GM19468 (cell line): ENCODE measurements around the gene MAP3K21.

ENCODE experiments used
- ATAC-seq: cut with Tn5 transposase; IDR thresholded peaks from one replicate; pipeline ENCODE4 v1.9.1; 2021; ENCODE audit warnings: mild to moderate bottlenecking, moderate library complexity, moderate number of reproducible peaks; ENCODE audit not compliant: unreplicated experiment; ENCODE audit errors: extremely low read depth

The MAP3K21 gene

GRCh38 chr1:233356705-233356987 lies 29.1 kb downstream of the MAP3K21 start:
- ATAC-seq: no peak

GRCh38 chr1:233357595-233358397 lies 30.3 kb downstream of the MAP3K21 start:
- ATAC-seq: no peak

DNA sequence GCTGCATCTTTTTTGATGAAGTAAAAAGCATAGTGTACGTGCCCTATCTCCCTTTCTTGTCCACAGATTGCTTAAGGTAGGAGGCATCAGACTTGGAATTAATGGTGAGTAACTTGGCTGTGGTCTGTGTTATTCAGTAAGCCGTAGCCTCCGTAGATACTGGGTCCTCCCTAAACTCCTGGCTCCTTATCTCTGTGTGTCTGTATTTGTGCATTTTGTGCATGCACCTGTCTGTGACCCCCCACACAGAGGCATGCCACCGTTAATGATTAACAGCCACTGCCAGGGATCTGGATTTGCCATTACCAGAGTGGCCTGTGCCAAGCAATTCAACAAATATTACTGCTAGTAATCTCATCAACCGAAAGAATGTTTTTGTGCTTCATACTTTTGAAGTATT lies 31.9 kb downstream of the MAP3K21 start:
- ATAC-seq: no peak

- ATAC-seq: no peak
Measured at GRCh38 chr1:233359905-233360304, 32.4 kb downstream of the MAP3K21 start.

- ATAC-seq: no peak
Measured at GRCh38 chr1:233360525-233361102, 33.1 kb downstream of the MAP3K21 start.

- ATAC-seq: no peak
Measured at GRCh38 chr1:233361876-233362275, 34.4 kb downstream of the MAP3K21 start.

DNA sequence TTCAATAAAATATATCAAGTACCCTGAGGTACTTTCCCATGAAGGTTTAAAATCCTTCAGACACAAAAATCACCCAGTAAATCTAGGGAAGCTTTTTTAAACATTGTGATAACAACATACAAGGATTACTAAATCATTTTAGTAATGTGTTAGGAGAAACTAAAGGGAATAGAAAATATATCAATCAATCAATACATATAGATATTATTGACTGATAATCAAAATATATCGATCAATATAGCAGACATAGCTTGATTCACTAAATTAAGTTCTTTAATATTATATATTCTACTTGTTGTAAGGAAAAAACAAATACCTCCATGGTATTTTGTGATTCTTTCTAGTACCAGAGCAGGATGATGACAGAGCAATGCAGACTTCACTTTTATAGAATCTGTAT lies 35.2 kb downstream of the MAP3K21 start:
- no peak for ATAC-seq

GRCh38 chr1:233364026-233364425 lies 36.5 kb downstream of the MAP3K21 start:
- no peak for ATAC-seq

DNA sequence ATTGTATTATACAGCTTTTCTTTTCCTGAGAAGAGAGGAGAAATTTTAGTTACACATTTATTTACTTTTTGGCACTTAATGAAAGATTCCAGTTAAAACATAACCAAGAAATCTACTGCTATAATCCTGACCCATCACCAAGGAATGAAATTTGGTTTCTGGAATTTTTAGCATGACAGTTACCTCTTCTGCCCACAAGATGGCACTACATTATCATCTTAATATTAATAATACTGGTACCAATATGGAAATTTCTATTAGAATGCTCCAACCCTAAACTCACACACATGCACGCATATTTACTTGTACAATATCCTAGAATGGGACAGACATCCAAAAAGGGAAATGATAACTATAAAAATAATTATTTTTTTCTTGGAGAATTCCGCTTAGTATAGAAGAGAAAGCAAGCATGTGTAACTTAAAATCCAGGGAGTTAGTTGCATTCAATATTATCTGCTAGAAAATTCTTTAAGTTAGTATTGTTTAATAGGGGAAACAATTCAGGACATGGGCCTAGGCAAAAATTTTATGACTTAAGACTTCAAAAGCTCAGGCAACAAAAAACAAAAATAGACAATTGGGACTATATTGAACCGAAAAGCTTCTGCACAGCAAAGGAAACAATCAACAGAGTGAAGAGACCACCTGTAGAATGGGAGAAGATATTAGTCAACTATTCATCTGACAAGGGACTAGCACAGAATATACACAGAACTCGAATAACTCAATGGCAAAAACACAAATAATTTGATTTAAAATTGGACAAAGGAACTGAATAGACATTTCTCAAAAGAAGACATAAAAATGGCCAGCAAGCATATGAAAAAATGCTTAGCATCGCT lies 37.4 kb downstream of the MAP3K21 start:
- no peak for ATAC-seq

DNA sequence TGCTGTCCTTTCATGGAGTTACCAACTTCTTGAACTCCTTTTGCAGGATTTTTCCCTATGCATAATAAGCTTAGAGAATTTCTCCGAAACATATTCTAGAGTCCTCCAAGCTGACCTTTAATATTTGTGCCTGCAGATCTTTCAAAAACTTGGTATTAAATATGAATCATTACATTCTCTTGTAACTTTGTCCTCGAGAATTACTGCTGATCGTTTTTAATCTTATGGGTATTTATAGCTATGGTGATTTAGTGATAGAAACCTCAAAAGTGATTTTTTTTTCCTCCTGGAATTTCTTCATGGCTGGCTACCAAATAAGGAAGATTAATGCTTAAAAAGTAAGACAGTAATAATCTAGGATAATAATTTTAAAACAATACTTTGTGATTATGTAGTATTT lies 39.1 kb downstream of the MAP3K21 start:
- no peak for ATAC-seq

DNA sequence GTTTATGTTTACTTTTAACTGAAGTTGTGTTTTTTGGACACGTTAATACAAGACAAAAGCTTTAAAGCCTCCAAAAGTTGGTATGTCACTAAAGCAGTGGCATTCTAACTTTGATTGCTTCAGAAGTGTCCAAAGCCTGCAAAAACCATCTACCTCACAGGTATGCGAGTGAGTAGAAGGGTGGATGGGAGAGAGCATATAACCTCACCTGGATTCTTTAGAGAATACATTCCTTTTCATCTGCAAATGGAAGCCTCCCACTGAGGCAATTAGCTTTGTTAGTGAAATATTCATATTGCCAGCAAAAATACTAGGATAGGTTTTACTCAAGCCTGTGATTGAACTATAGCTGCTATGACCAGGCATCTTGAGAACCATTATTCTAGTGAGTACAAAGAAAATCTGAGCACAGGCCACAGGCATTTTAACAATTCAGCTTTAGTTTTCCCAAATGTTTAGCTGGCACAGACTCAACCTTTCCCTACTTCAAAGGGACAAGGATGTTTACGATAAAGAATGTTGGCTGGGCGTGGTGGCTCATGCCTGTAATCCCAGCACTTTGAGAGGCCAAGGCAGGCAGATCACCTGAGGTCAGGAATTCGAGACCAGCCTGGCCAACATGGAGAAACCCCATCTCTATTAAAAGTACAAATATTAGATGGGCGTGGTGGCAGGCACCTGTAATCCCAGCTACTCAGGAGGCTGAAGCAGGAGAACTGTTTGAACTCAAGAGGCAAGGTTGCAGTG lies 39.7 kb downstream of the MAP3K21 start:
- ATAC-seq: no peak

GRCh38 chr1:233368106-233368788 lies 40.7 kb downstream of the MAP3K21 start:
- no peak for ATAC-seq

DNA sequence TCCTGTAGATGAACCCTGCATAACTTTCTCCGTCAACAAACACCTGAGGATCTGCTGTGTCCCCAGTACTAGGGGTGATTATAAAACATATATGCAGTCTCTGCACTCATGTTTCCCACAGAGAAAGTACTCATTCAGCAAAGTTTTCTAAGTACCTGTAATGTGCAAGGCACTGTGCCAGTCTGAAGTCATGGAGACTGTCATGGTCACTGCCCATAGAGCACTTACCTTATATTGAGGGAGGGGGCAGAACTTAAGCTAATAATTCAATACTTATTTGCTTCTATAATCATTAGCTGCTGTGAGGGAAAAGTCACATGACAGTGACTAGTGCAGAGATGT lies 41.2 kb downstream of the MAP3K21 start:
- ATAC-seq: no peak

DNA sequence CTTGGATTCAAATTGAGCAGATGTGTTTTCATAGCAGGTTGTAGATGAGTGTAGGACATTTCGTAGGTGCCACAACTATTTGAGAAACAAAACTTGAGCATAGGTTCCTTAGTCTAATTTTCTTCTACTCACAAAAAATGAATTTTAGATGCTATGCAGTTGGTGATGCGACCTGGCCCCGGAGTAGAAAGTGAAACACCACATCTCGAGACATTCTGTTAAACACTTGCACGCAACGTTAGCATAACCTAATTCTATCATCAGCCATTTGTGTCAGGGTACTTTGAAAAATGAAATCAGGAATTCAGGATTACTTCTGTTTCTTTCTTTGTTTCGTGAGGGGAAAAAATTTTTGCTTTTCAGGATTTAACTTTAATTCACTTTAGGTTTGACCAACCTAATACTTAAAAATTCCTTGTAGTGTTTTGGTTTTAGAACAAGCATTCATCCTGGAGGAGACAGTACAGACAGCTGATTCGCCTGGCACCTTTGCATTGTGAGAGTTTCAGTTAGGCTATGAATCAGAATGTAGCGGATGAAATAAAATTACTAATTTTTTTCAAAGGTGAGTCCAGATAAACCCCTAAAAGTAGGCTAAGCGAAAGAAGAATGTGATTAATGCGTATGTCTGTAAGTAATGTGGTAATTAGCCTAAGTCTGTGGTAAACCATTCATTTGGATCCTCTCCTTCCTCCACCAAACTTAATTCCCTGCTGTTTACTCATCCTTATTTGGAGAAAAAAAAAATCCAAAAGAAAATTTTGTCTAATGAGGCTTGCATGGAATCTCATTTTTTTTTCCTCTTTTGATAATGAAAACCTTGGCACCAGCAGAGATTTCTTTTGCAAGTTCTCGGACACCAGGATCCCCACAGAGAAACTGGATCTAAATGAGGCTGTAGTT lies 44.9 kb downstream of the MAP3K21 start:
- no peak for ATAC-seq

DNA sequence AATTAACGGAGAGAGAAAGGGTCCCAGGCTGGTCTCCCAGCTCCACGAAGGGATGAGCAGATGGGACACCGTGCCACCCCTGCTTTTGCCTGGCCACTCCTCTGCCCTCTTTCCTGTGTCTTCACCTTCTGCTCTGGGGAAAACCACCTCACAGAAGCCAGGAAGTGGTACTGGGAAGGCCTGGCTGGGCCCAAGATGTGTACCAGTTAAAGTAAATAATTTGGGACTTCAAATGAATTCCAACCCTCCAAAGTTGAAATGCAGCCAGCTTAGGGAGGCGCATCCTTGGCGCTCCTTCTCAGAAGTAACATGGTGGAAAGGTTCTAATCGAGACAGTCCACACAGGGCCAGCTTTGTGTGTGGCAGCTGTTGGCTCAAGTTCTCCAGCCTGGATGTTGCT lies 45.7 kb downstream of the MAP3K21 start:
- no peak for ATAC-seq

DNA sequence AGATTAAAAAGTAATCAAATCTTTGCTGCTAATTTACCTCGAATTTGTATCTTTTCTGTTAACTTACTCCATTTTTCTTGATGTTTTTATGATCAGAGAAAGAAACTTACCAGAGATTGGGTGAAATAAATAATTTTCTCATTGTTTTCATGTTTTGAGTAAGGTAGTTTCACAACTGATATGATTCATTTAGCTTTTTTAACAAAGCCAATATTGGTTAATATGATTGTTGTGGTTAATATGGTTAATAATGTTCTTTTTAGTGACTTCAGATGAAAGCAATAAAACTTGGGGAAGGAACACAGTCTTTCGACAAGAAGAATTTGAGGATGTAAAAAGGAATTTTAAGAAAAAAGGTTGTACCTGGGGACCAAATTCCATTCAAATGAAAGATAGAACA lies 48.1 kb downstream of the MAP3K21 start:
- ATAC-seq: no peak

DNA sequence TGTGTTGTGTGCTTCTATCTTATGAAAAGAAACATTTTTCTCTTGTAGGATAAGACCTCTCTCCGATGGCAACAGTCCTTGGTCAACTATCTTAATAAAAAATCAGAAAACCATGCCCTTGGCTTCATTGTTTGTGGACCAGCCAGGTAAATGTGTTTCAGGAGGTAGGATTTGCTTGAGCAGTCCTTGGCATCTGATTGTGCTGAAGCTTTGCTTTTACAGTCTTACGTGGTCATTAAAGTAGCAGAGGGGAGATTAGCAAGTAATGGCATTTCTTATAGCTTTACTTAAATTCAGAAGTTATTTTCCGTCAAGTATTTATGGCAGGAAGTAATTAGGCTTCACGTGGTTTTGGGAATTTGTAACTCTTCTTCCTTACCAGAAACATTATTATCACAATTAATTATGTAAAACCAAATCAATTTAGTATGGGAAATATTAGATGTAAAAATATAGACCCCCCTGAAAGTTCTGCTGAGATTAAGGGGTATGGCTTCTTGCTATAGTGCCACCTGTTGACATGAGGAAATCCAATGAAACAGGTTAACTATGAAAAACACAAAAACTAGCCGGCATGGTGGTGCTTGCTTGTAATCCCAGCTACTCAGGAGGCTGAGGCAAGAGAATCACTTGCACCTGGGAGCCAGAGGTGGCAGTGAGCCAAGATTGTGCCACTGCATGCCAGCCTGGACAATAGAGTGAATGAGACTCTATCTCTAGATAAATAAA lies 49.0 kb downstream of the MAP3K21 start:
- no peak for ATAC-seq

DNA sequence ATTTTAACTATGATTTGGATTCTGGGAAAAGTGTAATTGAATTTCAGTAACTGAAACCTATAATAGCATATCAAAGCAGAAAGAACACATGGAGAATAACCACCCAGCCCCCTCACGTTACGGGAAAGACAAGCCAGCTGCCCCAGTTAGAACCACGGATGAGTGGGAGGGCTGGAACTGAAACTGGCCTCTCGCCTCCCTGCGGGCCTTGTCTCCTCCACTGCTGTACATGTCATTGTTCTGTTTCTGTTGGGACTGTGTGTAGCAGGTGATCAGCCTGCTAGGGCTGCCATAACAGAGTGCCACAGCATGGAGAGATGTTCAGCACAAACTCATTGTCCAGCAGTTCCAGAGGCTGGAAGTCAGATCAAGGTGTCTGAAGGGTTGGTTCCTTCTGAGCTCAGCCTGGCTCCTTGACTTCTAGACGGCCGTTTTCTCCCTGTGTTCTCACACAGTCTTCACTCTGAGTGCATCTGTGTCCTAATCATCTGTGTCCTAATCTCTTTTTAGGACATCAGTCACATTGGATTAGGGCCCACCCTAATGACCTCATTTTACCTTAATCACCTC lies 52.4 kb downstream of the MAP3K21 start:
- ATAC-seq: no peak
